GM06990 (cell line): ENCODE measurements around the gene RNF11.

Experiments used
- DNase-seq: peaks from one replicate; pipeline ENCODE4 v3.0.0-alpha.2; 2011; ENCODE audit not compliant: insufficient read length; ENCODE audit errors: extremely low read depth
- H3K27me3 ChIP-seq: replicated peaks from 2 replicates; pipeline ENCODE4 v1.6.0; 2011; ENCODE audit warnings: low read length; ENCODE audit not compliant: control insufficient read depth, insufficient read depth
- H3K36me3 ChIP-seq: 2 replicates; pipeline ENCODE4 v1.5.1; 2011; ENCODE audit warnings: low read length; ENCODE audit not compliant: control insufficient read depth, insufficient read depth
- H3K4me3 ChIP-seq: replicated peaks from 2 replicates; pipeline ENCODE4 v1.5.1; 2011; ENCODE audit warnings: low read depth, mild to moderate bottlenecking, control low read depth, low read length
- CTCF ChIP-seq: IDR thresholded peaks from 2 replicates; pipeline ENCODE4 v1.5.1; 2011; ENCODE audit warnings: low read length, control low read depth, mild to moderate bottlenecking, inconsistent platforms; ENCODE audit not compliant: insufficient read depth, poor library complexity, severe bottlenecking

The RNF11 gene

GRCh38 chr1:51193564-51193963, 42.5 kb upstream of the RNF11 start:
- DNase-seq: no peak
- TF ChIP-seq CTCF: no peak
- Histone ChIP-seq H3K36me3 (no peaks in the 10 kb centered on the region), H3K4me3 (no peak overlapping the region), H3K27me3 (no peaks in the 10 kb centered on the region)

GRCh38 chr1:51203121-51203873, 32.8 kb upstream of the RNF11 start:
- TF ChIP-seq CTCF: no peak
- H3K4me3 ChIP-seq: no peak overlapping the region
- no peaks in the 10 kb centered on the region for H3K36me3 ChIP-seq
- H3K27me3 ChIP-seq: no peaks in the 10 kb centered on the region
- peak; percentile 54 for DNase-seq

GRCh38 chr1:51203874-51204245, 32.2 kb upstream of the RNF11 start:
- H3K4me3 ChIP-seq: no peak overlapping the region
- DNase-seq: no peak
- TF ChIP-seq CTCF: no peak
- H3K36me3 ChIP-seq: no peaks in the 10 kb centered on the region
- H3K27me3 ChIP-seq: no peaks in the 10 kb centered on the region

GRCh38 chr1:51210055-51210454, 26.0 kb upstream of the RNF11 start:
- Histone ChIP-seq H3K27me3 (no peaks in the 10 kb centered on the region), H3K36me3 (no peaks in the 10 kb centered on the region), H3K4me3 (no peak overlapping the region)
- no peak for DNase-seq
- no peak for TF ChIP-seq CTCF

- TF ChIP-seq CTCF: no peak
- no peaks in the 10 kb centered on the region for H3K27me3 ChIP-seq
- H3K36me3 ChIP-seq: no peaks in the 10 kb centered on the region
- H3K4me3 ChIP-seq: no peak overlapping the region
- no peak for DNase-seq
Observed at GRCh38 chr1:51210676-51211075, 25.4 kb upstream of the RNF11 start.
